ENCODE results near the gene RGS3. TPM values are rescaled to one million over a fixed set of nuclear protein-coding genes. Genes with fewer than 3 reads are reported as not detected.

Gene RGS3
- total RNA-seq, 1 donor from 2014 or later: 29.9 TPM

DNA sequence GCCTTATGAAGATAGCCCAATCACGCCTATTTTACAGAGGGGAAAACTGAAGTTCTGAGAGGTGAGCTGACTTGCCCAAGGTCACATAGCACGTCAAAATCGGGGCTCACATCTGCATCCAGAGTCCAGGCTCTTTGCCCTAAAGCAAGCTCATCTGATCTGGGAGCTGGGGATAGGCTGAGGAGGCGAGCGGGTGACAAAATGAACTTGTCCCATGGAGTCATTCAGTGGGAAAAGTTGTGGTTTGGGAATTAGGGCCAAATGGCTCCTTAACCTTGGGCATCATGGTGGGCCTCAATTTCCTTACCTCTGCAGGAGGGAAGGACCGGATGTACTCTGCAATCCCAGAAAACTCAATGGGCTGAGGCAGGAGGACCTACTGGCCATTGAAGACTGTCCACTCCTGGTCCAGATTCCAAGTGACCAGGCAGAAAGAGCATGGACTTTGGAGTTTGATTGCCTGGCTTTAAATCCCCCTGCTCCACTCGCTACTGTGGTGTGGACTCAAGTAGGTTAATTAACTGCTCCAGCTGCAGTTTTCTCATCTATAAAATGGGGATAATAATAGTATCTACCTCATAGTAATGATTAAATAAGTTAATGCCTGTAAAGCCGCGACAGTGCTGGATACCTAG is 160.4 kb downstream of the RGS3 start:
- H3K4me1 Mint-ChIP-seq (ENCODE audit: unreplicated experiment): peaks cover 63% of the 10 kb centered on the region
- peaks cover 4% of the 10 kb centered on the region for H3K27me3 Mint-ChIP-seq
- no peak overlapping the region for H3K27ac Mint-ChIP-seq
- H3K9me3 Mint-ChIP-seq: no peaks in the 10 kb centered on the region
- H3K36me3 Mint-ChIP-seq: no peaks in the 10 kb centered on the region
- no peak overlapping the region for H3K4me3 Mint-ChIP-seq
- TF ChIP-seq, protein P1, sequence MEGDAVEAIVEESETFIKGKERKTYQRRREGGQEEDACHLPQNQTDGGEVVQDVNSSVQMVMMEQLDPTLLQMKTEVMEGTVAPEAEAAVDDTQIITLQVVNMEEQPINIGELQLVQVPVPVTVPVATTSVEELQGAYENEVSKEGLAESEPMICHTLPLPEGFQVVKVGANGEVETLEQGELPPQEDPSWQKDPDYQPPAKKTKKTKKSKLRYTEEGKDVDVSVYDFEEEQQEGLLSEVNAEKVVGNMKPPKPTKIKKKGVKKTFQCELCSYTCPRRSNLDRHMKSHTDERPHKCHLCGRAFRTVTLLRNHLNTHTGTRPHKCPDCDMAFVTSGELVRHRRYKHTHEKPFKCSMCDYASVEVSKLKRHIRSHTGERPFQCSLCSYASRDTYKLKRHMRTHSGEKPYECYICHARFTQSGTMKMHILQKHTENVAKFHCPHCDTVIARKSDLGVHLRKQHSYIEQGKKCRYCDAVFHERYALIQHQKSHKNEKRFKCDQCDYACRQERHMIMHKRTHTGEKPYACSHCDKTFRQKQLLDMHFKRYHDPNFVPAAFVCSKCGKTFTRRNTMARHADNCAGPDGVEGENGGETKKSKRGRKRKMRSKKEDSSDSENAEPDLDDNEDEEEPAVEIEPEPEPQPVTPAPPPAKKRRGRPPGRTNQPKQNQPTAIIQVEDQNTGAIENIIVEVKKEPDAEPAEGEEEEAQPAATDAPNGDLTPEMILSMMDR (conservative IDR thresholded peaks at IDR 0.05): no peak
- no peak for DNase-seq (ENCODE audit: extremely low spot score, unreplicated experiment)

DNA sequence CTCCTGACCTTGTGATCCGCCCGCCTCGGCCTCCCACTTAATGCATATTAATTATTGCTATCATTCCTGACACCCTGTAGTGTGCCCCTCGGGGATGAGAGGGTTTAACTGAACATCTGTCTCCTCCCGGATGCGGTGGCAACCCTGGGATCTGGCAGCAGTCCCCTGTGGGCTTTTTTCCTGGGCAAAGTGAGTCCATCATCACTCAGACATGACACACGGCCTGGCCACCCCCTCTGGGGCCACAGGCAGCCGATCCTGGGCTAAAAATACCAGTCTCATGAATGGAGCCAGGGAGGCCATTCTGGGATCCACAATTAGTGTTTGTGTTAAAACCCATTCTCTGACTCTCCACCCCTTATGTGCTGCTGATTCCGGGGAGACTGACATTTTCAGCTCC is 161.2 kb downstream of the RGS3 start:
- H3K36me3 Mint-ChIP-seq: no peaks in the 10 kb centered on the region
- no peak for DNase-seq (ENCODE audit: extremely low spot score, unreplicated experiment)
- no peak overlapping the region for H3K27ac Mint-ChIP-seq
- H3K27me3 Mint-ChIP-seq: peaks cover 4% of the 10 kb centered on the region
- H3K4me1 Mint-ChIP-seq (ENCODE audit: unreplicated experiment): peaks cover 58% of the 10 kb centered on the region
- H3K4me3 Mint-ChIP-seq: no peak overlapping the region
- H3K9me3 Mint-ChIP-seq: no peaks in the 10 kb centered on the region
- TF ChIP-seq, protein P1 (conservative IDR thresholded peaks at IDR 0.05): no peak

DNA sequence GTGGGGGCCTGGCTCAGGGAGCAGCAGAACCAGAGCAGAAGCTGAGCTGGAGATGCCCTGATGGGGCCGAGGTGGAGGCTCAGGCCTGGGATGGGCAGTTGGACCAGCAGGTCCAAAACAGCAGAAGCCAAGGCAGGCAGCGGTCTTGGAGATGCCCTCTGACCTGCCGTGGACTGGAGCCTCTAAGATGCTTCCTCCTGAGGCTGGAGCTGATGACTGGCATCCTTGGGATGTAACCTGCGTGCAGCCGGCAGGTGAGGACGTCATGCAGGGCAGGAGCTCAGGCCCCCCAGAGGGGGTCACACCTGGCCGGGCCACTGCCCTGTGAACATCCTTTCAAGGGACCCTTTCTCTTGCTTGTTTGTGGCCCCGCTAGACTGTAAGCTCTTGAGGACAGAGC is 162.0 kb downstream of the RGS3 start:
- no peak for DNase-seq (ENCODE audit: extremely low spot score, unreplicated experiment)
- H3K27ac Mint-ChIP-seq: no peak overlapping the region
- TF ChIP-seq, protein P1 (conservative IDR thresholded peaks at IDR 0.05): no peak
- H3K27me3 Mint-ChIP-seq: peaks cover 4% of the 10 kb centered on the region
- peaks cover 50% of the 10 kb centered on the region for H3K4me1 Mint-ChIP-seq (ENCODE audit: unreplicated experiment)
- H3K4me3 Mint-ChIP-seq: no peak overlapping the region
- no peaks in the 10 kb centered on the region for H3K9me3 Mint-ChIP-seq
- H3K36me3 Mint-ChIP-seq: no peaks in the 10 kb centered on the region

DNA sequence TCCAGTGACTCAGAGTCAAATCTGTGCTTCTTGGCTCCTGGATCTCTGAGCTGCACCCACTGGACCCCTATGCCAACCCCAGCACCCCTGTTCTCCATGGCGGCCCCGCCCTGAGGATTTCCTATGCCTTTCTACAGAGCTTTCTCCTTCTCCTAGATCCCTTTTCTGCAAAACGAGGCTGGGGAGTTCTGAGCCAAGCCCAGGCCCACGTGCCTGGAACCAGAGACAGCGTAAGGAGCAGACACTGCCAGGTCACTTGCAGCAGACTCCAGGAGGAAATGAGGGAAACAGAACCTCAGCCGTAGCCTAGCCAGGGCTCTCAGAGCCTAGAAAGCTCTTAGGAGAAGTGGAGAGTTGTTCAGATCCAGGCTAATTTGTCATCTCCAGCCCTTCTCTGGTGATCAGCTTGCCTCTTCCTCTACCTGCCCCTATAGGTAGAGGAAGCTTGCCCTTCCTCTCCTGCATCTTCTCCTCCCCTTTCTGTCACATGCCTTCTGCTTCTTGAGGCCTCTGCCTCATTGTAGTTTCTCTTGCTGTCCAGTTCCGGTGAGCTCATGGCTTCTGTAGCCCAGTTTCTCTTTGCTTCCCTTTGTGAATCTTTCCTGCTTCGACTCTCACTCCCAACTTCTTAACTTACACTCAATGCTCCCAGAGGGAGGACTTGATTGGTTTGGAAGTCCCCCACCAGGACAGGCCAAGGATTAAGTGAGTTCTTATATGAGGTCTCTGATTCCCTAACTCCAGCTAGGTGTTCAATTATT is 163.4 kb downstream of the RGS3 start:
- Mint-ChIP-seq H3K9me3 (no peaks in the 10 kb centered on the region), H3K27ac (peak overlapping the region; percentile 32), H3K4me1 (ENCODE audit: unreplicated experiment) (peaks cover 41% of the 10 kb centered on the region), H3K4me3 (no peak overlapping the region), H3K36me3 (no peaks in the 10 kb centered on the region), H3K27me3 (peaks cover 4% of the 10 kb centered on the region)
- DNase-seq (ENCODE audit: extremely low spot score, unreplicated experiment): no peak
- TF ChIP-seq, protein P1 (conservative IDR thresholded peaks at IDR 0.05): no peak

DNA sequence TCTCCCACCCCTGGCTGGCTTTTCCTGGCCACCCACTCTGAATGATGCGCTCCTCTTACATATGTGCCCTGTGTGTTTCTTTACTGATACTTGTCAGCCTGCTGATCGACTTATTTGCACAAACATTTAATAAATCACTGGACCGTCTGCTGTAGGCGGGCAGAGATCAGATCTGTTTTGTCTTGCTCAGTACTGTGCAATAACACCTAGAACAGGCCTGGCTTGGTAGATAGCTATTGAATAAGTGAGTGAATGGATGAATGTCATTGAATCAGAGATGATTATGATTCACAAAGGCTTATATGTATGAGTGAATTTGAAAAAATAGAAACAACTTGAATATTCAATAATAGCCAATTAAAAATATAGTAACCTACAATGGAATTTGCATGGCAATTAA is 165.1 kb downstream of the RGS3 start:
- Mint-ChIP-seq H3K4me1 (ENCODE audit: unreplicated experiment) (peaks cover 34% of the 10 kb centered on the region), H3K9me3 (no peaks in the 10 kb centered on the region), H3K27me3 (peaks cover 4% of the 10 kb centered on the region), H3K4me3 (no peak overlapping the region), H3K36me3 (no peaks in the 10 kb centered on the region), H3K27ac (no peak overlapping the region)
- TF ChIP-seq, protein P1 (conservative IDR thresholded peaks at IDR 0.05): no peak
- DNase-seq (ENCODE audit: extremely low spot score, unreplicated experiment): no peak
